ENCODE data around the gene ANXA1. TPM values are rescaled to one million over a fixed set of nuclear protein-coding genes. Genes with fewer than 3 reads are reported as not detected.

The ANXA1 gene
- total RNA-seq, 1 experiment from 2014 or later: 486 TPM

- Histone ChIP-seq H3K4me1 (ENCODE audit: control insufficient read depth in 1 of 2, insufficient read depth in 2 of 2, low read length in 2 of 2) (no peaks in the 10 kb centered on the region), H3K4me2 (ENCODE audit: low read length) (no peak overlapping the region), H3K27ac (ENCODE audit: low read depth, low read length) (no peak overlapping the region), H3K9me3 (ENCODE audit: control insufficient read depth in 1 of 2, insufficient read depth in 1 of 2, low read depth in 1 of 2, low read length in 2 of 2) (no peaks in the 10 kb centered on the region), H3K9ac (ENCODE audit: low read length) (no peak overlapping the region), H3K9me2 (ENCODE audit: insufficient read depth) (no peaks in the 10 kb centered on the region), H3K4me3 (replicated peaks in 1 of 2; ENCODE audit: low read depth in 1 of 2, low read length in 2 of 2) (no peak overlapping the region), H3K79me2 (ENCODE audit: insufficient read depth, low read length) (no peaks in the 10 kb centered on the region), H4K20me1 (ENCODE audit: insufficient read depth) (no peaks in the 10 kb centered on the region), H3K27me3 (ENCODE audit: insufficient read depth, low read length) (peaks cover 44% of the 10 kb centered on the region), H3K36me3 (ENCODE audit: control insufficient read depth in 1 of 2, insufficient read depth in 2 of 2, low read length in 2 of 2) (no peaks in the 10 kb centered on the region), H2AFZ (ENCODE audit: low read depth, low read length, poor library complexity, severe bottlenecking) (no peak overlapping the region)
- no TSS peak for BruUV-seq (replicated peaks)
- RAD21 ChIA-PET (ENCODE audit: low non-redundant PET in 1 of 2, low total read pairs in 2 of 2, uncharacterized antibody in 2 of 2, unreplicated experiment in 2 of 2): no interaction called here
- DNase-seq (ENCODE audit: low read depth, low spot score) (no peak), ATAC-seq (no peak)
- CTCF ChIA-PET: interaction anchor here (1.8 kb wide), 1 partner anchor 16 kb away, joined by 6 read pairs; no protein-coding TSS in a partner anchor
- POLR2A ChIA-PET: no interaction called here
- intact Hi-C loops (cut with micrococcal nuclease): no loop called here
- TF ChIP-seq MAX (IDR thresholded peaks at IDR 0.05) (no peak), RAD21 (IDR thresholded peaks at IDR 0.05; ENCODE audit: low read depth) (no peak), YY1 (IDR thresholded peaks at IDR 0.05; ENCODE audit: extremely low read depth, insufficient replicate concordance, low read depth, low read length) (no peak), ZNF274 (IDR thresholded peaks at IDR 0.05; ENCODE audit: low read depth, low read length) (no peak), EGR1 (IDR thresholded peaks at IDR 0.05; ENCODE audit: low read depth) (no peak), ZBTB33 (IDR thresholded peaks at IDR 0.05; ENCODE audit: extremely low read depth, insufficient replicate concordance, low read length) (no peak), SIN3A (IDR thresholded peaks at IDR 0.05; ENCODE audit: low read depth) (no peak), EZH2 (IDR thresholded peaks at IDR 0.05) (no peak), FOSL1 (IDR thresholded peaks at IDR 0.05; ENCODE audit: low read depth) (no peak), POLR2AphosphoS5 (IDR thresholded peaks at IDR 0.05; ENCODE audit: low read depth, low read length) (no peak), ATF3 (IDR thresholded peaks at IDR 0.05) (no peak), ZFX (IDR thresholded peaks at IDR 0.05) (no peak), ELF1 (IDR thresholded peaks at IDR 0.05; ENCODE audit: borderline replicate concordance, low read depth) (no peak), CEBPB (IDR thresholded peaks at IDR 0.05; ENCODE audit: low read depth) (no peak), POLR2A (IDR thresholded peaks at IDR 0.05; ENCODE audit: borderline replicate concordance, extremely low read depth, insufficient read depth, insufficient read length) (no peak), JUND (IDR thresholded peaks at IDR 0.05) (no peak), SRF (IDR thresholded peaks at IDR 0.05; ENCODE audit: low read depth) (no peak), CBX3 (IDR thresholded peaks at IDR 0.05; ENCODE audit: low read depth) (no peak)
- TF ChIP-seq, protein P1, sequence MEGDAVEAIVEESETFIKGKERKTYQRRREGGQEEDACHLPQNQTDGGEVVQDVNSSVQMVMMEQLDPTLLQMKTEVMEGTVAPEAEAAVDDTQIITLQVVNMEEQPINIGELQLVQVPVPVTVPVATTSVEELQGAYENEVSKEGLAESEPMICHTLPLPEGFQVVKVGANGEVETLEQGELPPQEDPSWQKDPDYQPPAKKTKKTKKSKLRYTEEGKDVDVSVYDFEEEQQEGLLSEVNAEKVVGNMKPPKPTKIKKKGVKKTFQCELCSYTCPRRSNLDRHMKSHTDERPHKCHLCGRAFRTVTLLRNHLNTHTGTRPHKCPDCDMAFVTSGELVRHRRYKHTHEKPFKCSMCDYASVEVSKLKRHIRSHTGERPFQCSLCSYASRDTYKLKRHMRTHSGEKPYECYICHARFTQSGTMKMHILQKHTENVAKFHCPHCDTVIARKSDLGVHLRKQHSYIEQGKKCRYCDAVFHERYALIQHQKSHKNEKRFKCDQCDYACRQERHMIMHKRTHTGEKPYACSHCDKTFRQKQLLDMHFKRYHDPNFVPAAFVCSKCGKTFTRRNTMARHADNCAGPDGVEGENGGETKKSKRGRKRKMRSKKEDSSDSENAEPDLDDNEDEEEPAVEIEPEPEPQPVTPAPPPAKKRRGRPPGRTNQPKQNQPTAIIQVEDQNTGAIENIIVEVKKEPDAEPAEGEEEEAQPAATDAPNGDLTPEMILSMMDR (IDR thresholded peaks at IDR 0.05 in 2 of 3, conservative IDR thresholded peaks at IDR 0.05 in 1 of 3; ENCODE audit: borderline replicate concordance in 1 of 3, insufficient read depth in 1 of 3, low read depth in 2 of 3, low read length in 2 of 3): no peak
These were observed 64.4 kb downstream of the ANXA1 start for GRCh38 chr9:73216100-73216499.
